Activated CD8-positive, alpha-beta memory T cell treated with anti-CD3 and anti-CD28 coated beads, Interleukin-2, amount 50 U/mL, for 4 hours (primary cell): ENCODE measurements around the gene KIF19.

Experiments used
- DNase-seq: peaks from one replicate; pipeline ENCODE4 v3.0.0-alpha.2; 2020

KIF19 gene

DNA sequence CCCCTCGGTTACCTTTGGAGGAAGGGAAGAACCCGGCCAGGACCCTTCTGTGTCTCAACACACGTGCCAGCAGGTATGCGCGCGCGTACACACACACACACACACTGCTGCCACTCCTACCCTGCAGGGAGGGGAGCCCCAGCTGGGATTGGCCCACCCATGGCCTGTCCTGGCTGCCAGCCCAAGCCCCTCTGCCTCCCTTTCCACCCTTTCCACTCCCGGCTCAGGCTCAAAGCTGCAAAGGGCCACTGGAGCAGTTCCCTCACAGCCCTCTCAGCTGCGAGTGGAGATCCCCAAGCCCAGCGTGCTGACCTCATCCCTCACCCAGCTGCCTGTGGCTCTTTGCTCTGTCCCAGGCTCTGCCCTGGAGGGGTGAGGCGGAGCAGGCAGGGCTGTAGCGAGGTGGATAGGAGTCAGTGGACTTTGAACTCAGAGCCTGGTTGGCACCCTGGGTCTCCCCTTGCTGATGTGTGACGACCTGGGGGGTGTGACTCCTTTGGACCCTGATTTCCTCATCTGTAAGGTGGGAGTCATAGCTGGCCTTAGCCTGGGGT lies 14.5 kb downstream of the KIF19 start:
- DNase-seq = no peak

DNA sequence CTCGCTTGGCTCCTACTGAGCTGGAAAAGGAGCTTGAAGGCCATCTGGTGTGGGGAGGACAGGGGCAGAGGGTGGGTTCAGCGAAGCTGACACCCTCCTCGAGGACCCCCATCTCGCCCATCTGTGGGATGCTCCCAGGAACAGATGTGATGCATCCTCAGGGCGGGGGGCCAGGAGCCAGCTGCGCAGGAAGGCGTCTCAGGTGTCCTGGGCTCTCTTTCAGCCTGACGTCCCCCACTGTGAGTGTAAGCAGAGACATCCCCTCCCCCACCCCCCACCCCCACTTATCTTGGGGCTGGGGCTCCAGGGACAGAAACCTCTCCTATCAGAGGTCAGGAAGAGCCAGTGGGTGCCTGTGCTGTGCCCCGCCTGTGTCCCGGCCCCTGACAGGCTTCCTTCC lies 16.2 kb downstream of the KIF19 start:
- DNase-seq = no peak

DNA sequence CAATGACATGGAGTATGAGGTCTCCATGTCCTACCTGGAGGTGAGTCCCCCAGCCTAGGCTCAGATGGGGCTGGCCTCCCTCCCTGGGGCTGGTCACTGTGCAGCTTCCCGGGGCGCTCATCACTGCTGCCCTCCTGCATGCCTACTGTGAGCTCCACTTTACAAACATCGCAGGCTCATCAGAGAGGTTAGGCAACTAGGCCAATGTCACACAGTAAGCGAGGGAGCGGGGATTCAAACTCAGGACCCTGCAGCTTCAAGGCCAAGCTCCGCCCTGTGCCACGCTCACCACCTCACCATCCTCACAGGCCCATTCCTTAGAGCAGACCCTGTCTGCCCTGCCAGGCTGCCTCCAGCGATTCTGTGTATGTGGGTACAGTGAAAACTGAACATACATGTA lies 17.1 kb downstream of the KIF19 start:
- DNase-seq = no peak

DNA sequence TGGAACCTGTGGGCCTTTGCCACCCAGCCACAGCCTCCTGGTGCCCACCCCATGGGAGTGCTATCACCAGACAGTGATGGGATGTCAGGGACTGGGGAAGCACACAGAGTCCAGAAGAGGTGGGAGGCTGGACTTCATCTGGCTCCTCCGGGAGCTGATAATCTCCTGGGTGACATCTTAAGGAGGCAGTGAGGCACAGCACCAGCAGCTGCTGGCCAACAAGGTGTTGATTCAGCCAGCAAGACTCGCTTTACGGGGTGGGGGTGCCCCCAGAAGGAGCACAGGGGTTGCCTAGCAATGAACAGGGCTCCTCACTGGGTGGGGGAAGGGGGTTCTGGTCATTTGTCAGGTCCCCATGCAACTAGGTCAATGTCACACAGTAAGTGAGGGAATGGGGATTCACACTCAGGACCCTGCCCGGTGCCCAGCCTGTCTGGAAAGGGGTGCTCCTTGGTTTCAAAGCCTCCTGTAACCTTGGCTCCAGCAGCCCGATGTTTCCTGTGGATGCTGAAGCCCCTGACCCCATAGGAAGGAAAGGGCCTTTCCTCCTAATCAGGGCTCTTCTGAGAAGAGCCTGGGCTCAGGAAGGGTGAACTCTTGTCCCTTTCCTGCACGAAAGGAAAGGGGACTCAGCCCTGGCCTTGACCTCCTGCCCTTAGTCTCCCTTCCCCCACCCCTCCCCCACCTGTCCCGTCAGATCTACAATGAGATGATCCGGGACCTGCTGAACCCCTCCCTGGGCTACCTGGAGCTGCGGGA lies 17.7 kb downstream of the KIF19 start:
- DNase-seq = no peak

DNA sequence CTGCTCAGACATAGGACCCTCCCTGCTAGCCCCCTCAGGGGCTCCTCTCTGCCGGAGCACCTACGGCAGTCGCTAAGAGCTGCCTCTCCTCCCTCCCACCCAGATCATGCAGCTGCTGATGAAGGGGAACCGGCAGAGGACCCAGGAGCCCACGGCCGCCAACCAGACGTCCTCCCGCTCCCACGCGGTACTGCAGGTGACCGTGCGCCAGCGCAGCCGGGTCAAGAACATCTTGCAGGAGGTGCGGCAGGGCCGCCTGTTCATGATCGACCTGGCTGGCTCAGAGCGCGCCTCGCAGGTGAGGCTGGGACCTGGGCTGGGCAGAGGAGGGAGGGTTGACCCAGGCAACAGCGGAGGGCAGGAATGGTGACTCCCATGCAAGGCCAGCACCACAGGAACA lies 18.6 kb downstream of the KIF19 start:
- DNase-seq = no peak

DNA sequence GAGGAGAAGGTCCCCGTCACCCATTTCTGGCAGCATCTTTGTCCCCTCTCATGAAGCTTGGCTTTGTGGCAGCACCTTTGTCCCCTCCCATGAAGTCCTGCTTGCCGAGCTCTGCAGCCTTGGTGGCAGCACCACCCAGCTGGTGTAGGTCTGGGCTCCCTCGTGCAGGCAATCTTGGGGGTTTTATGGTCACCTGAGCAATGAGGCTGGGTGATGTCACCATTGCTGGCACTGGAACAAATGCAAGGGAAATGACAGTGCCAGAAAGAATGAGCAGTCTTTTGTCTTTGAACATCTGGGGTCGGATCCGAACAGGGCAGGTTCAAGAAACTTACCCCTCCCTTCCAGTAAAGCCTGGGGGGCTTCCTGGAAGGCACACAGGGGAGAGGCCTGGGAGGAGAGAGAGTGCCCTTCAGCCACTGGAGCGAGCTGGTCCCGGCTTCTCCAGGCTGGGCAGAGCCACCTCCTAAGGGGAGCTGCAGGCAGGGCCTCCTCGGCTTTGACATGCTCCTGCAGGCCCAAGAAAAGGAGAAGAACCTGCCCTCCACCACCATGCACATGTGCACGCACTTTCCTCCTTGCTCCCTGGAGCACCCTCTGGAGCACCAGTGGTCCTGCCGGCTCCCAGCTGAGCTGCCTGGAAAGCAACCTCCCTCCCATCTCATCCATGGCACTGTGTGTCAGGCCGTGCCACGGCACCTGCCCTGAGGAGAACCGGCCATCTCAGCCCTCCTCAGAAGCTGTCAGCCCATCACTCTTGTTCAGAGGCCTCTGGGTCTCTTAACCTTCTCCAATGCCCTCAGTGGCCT lies 19.6 kb downstream of the KIF19 start:
- DNase-seq = no peak

DNA sequence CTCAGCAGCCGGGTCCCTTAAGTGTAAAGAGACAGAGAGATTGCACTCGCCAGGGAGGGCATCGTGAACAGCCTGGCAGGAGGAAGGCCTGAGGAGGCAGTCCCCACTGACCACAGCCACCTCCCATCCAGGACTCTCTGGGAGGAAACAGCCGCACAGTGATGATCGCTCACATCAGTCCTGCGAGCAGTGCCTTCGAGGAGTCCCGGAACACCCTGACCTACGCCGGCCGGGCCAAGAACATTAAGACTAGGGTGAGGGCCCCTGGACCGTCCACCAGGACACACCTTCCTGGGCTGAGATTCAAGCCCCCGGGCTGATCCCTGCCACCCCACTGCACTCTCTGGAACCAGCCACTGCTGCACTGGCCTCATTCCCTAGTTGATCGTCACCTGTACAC lies 21.6 kb downstream of the KIF19 start:
- no peak for DNase-seq

DNA sequence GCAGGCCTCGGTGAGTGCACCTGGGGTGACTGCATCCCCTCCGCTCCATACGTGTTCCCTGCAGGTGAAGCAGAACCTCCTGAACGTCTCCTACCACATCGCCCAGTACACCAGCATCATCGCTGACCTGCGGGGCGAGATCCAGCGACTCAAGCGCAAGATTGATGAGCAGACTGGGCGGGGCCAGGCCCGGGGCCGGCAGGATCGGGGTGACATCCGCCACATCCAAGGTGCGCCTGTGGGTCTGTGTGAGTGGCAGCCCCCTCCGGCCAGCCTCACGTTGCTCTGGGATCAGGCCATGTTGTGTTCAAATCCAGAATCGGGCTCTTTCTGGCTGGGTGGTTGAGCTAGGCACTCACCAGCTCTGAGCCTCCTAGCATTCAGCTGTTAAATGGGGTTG lies 23.1 kb downstream of the KIF19 start:
- DNase-seq = no peak

DNA sequence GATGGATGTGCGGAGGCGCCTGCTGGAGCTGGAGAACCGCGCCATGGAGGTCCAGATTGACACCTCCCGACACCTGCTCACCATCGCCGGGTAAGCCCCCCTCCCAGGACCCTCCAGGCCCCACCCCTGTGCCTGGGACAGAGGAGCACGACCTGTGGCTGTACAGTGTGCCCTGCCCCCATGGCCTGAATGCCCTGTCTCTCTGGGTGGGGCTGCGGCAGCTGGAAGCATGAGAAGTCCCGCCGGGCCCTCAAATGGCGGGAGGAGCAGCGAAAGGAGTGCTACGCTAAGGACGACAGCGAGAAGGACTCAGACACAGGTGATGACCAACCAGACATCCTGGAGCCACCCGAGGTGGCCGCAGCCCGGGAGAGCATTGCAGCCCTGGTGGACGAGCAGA lies 24.5 kb downstream of the KIF19 start:
- DNase-seq = no peak

DNA sequence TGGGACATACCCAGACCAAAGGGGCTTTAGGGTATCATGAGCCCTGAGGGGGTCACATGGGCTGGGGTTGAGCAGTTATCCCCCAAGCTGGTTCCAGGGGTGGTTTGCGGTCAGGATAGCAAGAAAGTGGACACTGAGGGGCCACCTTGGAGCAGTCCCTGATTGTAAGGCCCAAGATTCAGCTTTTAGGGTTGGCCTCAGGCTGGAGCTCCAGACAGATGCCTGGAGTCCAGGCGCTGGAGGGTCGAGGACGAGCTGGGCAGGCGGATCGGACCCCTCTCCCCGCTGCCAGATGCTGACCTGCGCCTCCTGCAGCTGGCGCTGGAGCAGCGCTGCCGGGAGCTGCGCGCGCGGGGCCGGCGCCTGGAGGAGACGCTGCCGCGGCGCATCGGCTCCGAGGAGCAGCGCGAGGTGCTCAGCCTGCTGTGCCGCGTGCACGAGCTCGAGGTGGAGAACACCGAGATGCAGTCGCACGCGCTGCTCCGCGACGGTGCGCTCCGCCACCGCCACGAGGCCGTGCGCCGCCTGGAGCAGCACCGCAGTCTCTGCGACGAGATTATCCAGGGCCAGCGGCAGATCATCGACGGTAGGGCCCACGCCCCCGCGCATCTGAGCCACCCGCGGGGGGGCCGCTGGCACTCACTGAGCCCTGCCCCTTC lies 25.7 kb downstream of the KIF19 start:
- DNase-seq = no peak

DNA sequence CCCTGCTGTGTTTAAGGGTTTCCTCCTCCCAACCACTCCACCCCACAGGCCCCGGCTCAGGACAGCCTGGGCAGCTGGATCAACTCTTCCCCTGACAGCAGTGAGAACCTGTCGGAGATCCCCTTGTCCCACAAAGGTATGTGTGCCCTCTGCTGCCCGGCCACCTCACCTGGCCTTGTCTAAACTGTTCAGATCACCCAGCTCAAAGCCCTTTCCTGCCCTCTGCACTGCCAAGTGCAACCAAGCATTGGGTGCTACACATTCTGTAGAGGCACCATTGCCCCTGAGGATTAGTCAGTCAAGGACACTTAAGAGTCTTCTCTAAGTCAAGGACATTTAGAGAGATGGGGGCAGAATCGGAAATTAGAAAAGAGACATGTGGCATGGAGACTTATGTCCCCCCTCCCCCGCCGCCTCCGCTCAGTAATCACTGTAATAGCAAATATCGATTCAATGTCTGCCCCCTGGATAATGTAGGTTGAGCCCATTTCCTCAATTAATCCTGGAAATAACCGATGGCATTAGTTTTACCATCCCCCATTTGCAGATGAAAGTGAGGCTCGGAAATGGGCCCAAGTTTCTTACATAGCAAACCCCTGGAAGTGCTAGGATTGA lies 27.5 kb downstream of the KIF19 start:
- DNase-seq = no peak

DNA sequence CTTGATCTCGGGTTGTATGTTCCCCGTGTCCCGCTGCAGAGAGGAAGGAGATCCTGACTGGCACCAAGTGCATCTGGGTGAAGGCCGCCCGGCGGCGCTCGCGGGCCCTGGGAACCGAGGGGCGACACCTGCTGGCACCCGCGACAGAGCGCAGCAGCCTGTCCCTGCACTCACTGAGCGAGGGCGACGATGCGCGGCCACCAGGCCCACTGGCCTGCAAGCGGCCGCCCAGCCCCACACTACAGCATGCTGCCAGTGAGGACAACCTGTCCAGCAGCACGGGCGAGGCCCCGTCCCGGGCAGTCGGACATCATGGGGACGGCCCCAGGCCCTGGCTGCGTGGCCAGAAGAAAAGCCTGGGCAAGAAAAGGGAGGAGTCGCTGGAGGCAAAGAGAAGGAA lies 28.1 kb downstream of the KIF19 start:
- DNase-seq = peak; percentile 29

DNA sequence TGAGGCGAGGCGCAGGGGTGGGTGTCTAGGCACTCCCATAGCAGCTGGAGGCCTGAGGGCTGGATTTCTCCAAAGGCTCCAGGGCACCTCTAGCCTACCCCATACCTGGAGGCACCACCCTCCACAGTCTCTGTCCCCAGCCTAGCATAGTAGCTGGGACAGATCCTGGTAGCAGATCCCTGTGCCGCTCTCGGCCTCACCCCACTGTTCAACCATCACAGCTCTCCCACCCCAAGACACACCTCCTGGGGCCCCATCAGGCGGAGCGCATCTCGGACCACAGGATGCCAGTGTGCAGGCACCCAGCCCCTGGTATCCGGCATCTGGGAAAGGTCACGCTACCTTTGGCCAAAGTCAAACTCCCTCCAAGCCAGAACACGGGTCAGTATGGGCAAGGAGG lies 28.5 kb downstream of the KIF19 start:
- no peak for DNase-seq

DNA sequence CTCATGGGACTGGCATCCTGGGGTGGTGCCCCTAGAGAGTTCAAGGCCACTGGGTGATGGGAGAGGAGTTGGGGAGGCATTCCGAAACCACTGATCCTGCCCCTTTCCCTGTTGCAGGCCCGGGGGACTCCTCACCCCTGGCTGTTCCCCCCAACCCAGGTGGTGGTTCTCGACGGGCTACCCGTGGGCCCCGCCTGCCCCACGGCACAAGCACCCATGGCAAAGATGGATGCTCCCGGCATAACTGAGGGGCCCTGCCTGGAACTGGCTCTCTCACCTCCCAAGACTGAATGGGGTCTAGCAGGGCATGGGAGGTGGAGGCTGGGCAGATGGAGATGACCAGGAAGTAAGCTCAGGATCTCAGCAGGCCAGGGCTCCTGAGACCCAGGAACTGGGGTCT lies 29.0 kb downstream of the KIF19 start:
- no peak for DNase-seq

DNA sequence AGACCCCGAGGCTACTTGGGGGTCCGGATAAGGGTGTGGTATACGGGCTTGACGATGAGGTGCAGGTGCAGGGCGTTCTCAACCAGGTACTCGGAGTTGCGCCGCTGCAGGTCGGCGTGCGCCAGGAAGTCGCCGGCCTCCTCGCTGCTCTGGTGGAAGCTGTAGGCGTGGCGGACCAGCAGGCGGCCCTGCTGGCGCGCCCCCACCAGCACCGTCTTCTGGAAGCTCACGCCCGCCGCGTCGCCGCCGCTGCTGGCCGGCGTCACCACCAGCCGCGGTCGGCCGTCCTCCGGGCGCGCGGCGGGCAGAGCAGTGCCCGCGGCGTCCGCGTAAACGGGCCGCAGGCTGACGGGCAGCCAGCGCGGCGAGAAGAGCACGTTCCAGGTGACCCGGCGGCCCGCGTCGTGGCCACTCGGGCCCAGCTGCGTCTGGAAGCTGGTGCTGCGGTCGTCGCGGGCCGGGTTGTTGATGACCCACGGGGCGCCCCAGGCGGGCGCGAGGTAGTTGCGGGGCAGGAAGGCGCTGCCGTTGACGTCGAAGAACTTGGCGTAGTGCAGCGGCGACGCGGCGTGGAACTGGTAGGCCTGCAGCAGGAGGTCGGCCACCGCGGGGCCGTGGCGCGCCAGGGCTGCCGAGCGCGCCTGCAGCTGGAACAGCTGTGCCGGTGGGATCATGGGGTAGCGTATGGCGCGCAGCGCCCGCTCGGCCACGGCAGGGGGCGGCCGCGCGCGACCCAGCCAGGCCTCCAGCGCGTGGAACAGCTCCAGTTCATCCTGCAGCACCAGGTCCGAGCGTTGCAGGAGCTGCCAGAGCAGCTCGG lies 30.8 kb downstream of the KIF19 start:
- no peak for DNase-seq

DNA sequence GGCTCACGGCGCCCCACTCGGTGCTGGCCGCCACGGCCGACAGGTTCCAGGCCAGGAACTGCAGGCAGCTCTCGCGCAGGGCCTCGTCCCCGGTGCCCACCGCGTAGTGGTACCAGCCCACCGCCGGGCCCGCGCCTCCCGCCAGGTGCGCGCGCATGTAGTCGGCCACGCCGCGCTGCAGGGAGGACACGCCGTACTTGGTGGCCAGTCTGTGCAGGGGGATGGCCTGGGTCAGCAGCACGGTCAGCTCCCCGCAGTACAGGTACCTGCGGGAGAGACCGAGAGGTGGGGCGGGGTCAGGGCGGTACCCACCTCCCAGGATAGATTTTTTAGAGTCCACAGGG lies 31.4 kb downstream of the KIF19 start:
- no peak for DNase-seq

DNA sequence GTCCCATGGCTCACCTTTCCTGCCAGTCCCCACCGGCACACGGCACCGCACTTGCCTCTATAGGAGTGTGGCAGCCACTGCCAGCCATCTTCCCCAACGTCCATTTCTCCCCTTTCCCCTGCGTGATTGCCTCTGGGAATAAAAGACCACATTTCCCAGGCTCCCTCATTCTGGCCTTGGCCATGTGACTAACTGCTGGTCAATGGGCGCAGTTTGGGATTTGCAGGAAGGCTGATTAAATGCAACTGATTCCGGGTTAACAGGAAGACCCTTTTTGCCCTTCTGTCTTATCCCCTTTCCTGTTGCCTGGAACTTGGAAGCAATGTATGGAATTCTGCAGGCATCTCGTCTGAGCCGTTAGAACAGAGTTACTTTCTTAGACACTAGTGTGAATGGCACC lies 32.7 kb downstream of the KIF19 start:
- no peak for DNase-seq

DNA sequence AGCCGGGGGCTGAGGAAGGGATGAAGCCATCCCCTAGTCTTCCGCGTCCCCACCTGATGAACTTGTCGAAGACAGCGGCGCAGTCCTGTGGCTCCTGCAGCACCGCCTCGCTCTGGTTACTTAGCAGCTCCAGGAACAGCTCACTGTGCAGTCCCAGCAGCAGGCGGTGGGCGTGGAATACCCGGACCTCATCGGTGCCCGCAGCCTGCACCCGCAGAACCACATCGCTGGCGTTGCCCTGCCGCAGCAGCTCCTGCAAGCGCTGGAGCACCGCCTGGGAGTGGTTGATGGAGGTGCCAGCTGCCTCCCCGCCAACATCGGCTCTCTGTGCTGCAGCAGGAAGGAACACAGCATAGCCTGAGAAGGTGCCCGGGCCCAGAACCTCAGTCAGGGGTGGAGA lies 33.9 kb downstream of the KIF19 start:
- no peak for DNase-seq

DNA sequence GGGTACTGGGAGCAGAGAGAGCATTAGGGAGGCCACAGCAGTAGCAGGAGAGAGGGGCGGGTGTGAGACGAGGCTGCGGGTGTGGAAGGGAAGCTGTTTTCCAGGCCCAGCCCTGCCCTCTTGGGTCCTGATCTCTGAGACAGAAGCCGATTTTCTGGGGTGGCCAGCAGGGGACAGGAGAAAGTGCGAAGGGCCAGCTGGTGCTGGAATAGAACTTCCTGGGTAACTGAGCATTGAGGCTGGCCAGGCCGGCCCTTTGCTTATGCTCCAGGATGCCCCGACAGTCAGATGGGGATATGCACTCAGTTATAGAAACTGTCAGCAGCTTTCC lies 34.8 kb downstream of the KIF19 start:
- no peak for DNase-seq

DNA sequence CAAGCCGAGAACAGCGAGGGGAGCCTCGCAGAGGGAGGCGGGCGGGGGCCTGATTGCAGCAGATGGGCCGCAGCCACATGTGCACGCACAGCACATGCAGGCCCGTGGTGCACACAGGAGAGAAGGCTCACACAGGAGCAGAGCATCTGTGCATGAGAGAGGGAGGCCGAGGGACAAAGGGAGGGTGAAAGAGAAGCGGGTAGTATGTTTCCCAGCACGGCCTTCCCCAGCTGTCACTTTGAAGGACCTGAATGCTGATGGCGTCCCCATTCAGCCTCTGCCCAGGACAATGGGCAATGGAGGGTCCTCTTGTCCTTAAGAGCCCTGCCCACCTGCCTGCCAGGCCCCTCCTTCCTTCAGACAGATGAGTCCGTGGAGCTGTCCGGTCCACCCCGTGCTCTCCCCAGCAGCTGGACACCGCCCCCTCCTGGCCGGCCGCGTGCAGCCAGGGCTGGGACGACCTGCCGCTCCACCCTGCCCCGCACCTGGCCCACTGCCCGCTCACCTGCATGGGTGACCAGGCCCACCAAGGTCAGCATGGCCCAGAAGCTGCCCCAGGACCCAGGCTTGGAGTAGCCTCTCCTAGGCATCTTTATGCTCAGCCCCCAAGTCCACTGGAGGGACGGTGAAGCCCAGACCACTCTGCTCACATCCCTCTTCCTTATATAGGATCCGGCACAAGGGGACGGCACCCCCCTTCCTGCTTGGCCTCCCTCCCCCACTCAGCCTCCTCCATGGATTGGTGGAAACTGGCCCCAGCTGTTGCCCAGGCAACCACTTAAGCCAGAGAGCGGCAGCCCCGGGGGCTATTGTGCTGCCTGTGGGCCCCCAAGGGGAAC lies 35.4 kb downstream of the KIF19 start, which contains the start of gene BTBD17:
Gene BTBD17, minus strand, starts transcription at position 639 of the 839 bp plus-strand sequence. Its CDS starts 49 bp downstream, at position 590.
- DNase-seq = peak; percentile 38

DNA sequence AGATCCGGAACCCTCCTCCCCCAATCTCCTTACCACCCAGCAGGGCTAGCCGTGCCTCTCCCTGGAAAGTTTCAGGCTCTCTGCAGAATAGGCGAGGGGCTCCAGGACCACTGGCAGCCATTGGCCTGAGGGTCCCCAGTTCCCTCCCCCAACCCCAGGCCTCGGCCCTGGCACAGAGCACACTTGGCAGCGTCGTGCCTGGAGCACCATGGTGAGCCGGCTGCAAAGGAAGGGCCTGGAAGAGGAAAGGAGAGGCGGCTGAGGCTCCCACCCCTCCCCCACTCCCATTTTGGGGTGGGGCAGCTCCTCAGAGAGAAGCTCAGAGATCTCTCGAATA lies 36.0 kb downstream of the KIF19 start:
- DNase-seq = no peak
